B cell (primary cell): ENCODE data around the gene DNPH1. TPM values are rescaled to one million over a fixed set of nuclear protein-coding genes. Genes with fewer than 3 reads are reported as not detected.

Source experiments
- ATAC-seq: fragments of 200-7000 bp; cut with Tn5 transposase; one replicate; pipeline ENCODE4 v1.10.0; 2021; ENCODE audit warnings: low read depth, mild to moderate bottlenecking, moderate number of reproducible peaks, moderate library complexity
- CTCF ChIA-PET: fragments of 350-600 bp; sonication (Branson Sonifier 250); formaldehyde crosslinking; loops from one replicate; lab custom pipeline; 2021; ENCODE audit warnings: antibody characterized with exemption, inconsistent platforms; lab: Charles Lee
- POLR2A ChIA-PET: fragments of 350-600 bp; sonication (Branson Sonifier 250); formaldehyde crosslinking; loops from one replicate; lab custom pipeline; 2021; ENCODE audit warnings: antibody characterized with exemption; lab: Charles Lee
- DNase-seq: peaks from one replicate; pipeline ENCODE4 v3.0.0; 2013
- H2AFZ ChIP-seq: 2 replicates; pipeline ENCODE4 v1.6.1; 2012; ENCODE audit warnings: mild to moderate bottlenecking, low read depth, low read length; ENCODE audit not compliant: insufficient read depth, poor library complexity, severe bottlenecking
- H3K27ac ChIP-seq, 2 donors: 1 replicate in 1 of 2; 2 replicates in 1 of 2; pipeline ENCODE4 v1.5.1; 2012 to 2013; ENCODE audit warnings: low read length in 2 of 2, mild to moderate bottlenecking in 2 of 2, moderate library complexity in 1 of 2
- H3K27me3 ChIP-seq, 4 experiments: fragments of 200-600 bp in 1 of 4; sonication (generic) in 1 of 4; replicated peaks in 1 of 4; 1 replicate in 2 of 4; 2 replicates in 2 of 4; pipeline versions ENCODE4 v1.6.1 to v1.7.0; 2013 to 2016; ENCODE audit warnings: low read length in 3 of 4, mild to moderate bottlenecking in 2 of 4, mixed read lengths in 1 of 4, moderate library complexity in 1 of 4; ENCODE audit not compliant: insufficient read depth in 4 of 4, control insufficient read depth in 3 of 4; ENCODE audit errors: control extremely low read depth in 1 of 4
- H3K36me3 ChIP-seq, 2 experiments: replicated peaks in 1 of 2; 1 replicate in 1 of 2; 2 replicates in 1 of 2; pipeline versions ENCODE4 v1.6.1 to v1.7.1; 2013; ENCODE audit warnings: low read length in 1 of 2; ENCODE audit not compliant: insufficient read depth in 2 of 2, control insufficient read depth in 1 of 2; ENCODE audit errors: control extremely low read depth in 1 of 2, extremely low read depth in 1 of 2
- H3K4me1 ChIP-seq, 2 donors: fragments of 200-600 bp in 1 of 2; sonication (generic) in 1 of 2; 1 replicate in 1 of 2; 2 replicates in 1 of 2; pipeline versions ENCODE4 v1.5.1 to v1.6.1; 2013 to 2017; ENCODE audit warnings: low read length in 2 of 2; ENCODE audit not compliant: control insufficient read depth in 2 of 2, insufficient read depth in 2 of 2
- H3K4me2 ChIP-seq: replicated peaks from 2 replicates; pipeline ENCODE3; 2012; ENCODE audit warnings: mild to moderate bottlenecking, low read depth, low read length; ENCODE audit not compliant: poor library complexity, severe bottlenecking
- H3K4me3 ChIP-seq, 5 experiments: fragments of 200-600 bp in 1 of 5; sonication (generic) in 1 of 5; 1 replicate in 3 of 5; 2 replicates in 2 of 5; pipeline versions ENCODE4 v1.5.1 to v1.7.0; 2011 to 2016; ENCODE audit warnings: low read length in 4 of 5, mild to moderate bottlenecking in 4 of 5, low read depth in 2 of 5, control low read depth in 1 of 5, moderate library complexity in 1 of 5; ENCODE audit not compliant: insufficient read depth in 1 of 5; ENCODE audit errors: control extremely low read depth in 1 of 5, extremely low read depth in 1 of 5
- H3K79me2 ChIP-seq: fragments of 200-600 bp; sonication (generic); one replicate; pipeline ENCODE4 v1.6.0; 2016; ENCODE audit warnings: low read length; ENCODE audit not compliant: control insufficient read depth, insufficient read depth
- H3K9ac ChIP-seq: fragments of 200-600 bp; sonication (generic); 2 replicates; pipeline ENCODE4 v1.6.1; 2017; ENCODE audit warnings: mild to moderate bottlenecking, low read length, moderate library complexity
- H3K9me3 ChIP-seq, 3 donors: one replicate each; pipeline versions ENCODE4 v1.6.1 to v1.7.1; 2013; ENCODE audit warnings: low read length in 2 of 3; ENCODE audit not compliant: control insufficient read depth in 2 of 3, insufficient read depth in 1 of 3; ENCODE audit errors: control extremely low read depth in 1 of 3
- H4K20me1 ChIP-seq: 2 replicates; pipeline ENCODE4 v1.6.0; 2012; ENCODE audit warnings: mild to moderate bottlenecking, low read length; ENCODE audit not compliant: insufficient read depth, control insufficient read depth, poor library complexity, severe bottlenecking
- H3K27ac Mint-ChIP-seq: one replicate; pipeline ENCODE4 v1.8.0; 2021; ENCODE audit warnings: mixed read lengths
- H3K27me3 Mint-ChIP-seq: one replicate; pipeline ENCODE4 v1.8.0; 2021; ENCODE audit warnings: mixed read lengths
- H3K4me1 Mint-ChIP-seq: one replicate; pipeline ENCODE4 v1.8.0; 2021; ENCODE audit warnings: mixed read lengths
- H3K4me3 Mint-ChIP-seq: one replicate; pipeline ENCODE4 v1.8.0; 2021; ENCODE audit warnings: mixed read lengths
- H3K9me3 Mint-ChIP-seq: one replicate; pipeline ENCODE4 v1.8.0; 2022; ENCODE audit warnings: mixed read lengths; ENCODE audit not compliant: insufficient read depth
- CTCF ChIP-seq: fragments of 200-600 bp; IDR thresholded peaks from one replicate; pipeline ENCODE4 v1.8.0; 2022; ENCODE audit warnings: antibody characterized with exemption, mild to moderate bottlenecking
- EZH2 ChIP-seq: IDR thresholded peaks from 2 replicates; pipeline ENCODE4 v1.6.1; 2012; ENCODE audit warnings: borderline replicate concordance, low read depth, mild to moderate bottlenecking, moderate library complexity, low read length; ENCODE audit not compliant: insufficient read depth, poor library complexity, severe bottlenecking
- WGBS: methylation state at CpG from one replicate; pipeline ENCODE4 v1.1.5; 2013; ENCODE audit warnings: missing lambda C conversion rate; ENCODE audit not compliant: insufficient coverage; 5-methylcytosine and 5-hydroxymethylcytosine counted together
- intact Hi-C: fragments of 100-400 bp; cut with micrococcal nuclease; formaldehyde crosslinking; loops from one replicate; pipeline ENCODE4 v1.10.0; 2022
- polyA plus RNA-seq: library from polyadenylated mRNA; depleted of rRNA; stranded (reverse); fragments of >200 nt; gene quantifications from 2 replicates; pipeline ENCODE4 v1.2.3, GENCODE V29; 2012
- total RNA-seq, 2 donors: library from RNA; stranded (reverse); fragments of 120-200 nt in 1 of 2; gene quantifications; 1 replicate in 1 of 2; 2 replicates in 1 of 2; pipeline versions ENCODE4 v1.2.3 to v1.2.4, GENCODE V29; 2013 to 2022

Gene DNPH1
- total and polyA plus RNA-seq, 2 donors (not counting 1 experiment from before 2014, with no cell fraction given): 29.0 to 52.8 TPM

- Histone ChIP-seq H3K27me3 (peaks cover 0 to 60% (median 36%) of the 10 kb centered on the region in 4 experiments), H3K79me2 (no peaks in the 10 kb centered on the region), H3K36me3 (no peaks in the 10 kb centered on the region), H3K4me2 (peak overlapping the region; percentile 34), H3K9ac (no peak overlapping the region), H3K4me3 (no peak overlapping the region), H3K4me1 (peaks cover 19 to 21% of the 10 kb centered on the region in 2 donors), H2AFZ (no peak overlapping the region), H4K20me1 (no peaks in the 10 kb centered on the region), H3K9me3 (peaks cover 0 to 7% (median 2%) of the 10 kb centered on the region in 3 donors), H3K27ac (no peak overlapping the region)
- ChIA-PET CTCF (interaction anchor here (1.1 kb wide), 1 partner anchor 13 kb away, joined by 3 read pairs; no protein-coding TSS in a partner anchor), POLR2A (no interaction called here)
- Mint-ChIP-seq H3K4me1 (peaks cover 16% of the 10 kb centered on the region), H3K27me3 (peaks cover 36% of the 10 kb centered on the region), H3K4me3 (no peak overlapping the region), H3K27ac (no peak overlapping the region), H3K9me3 (peaks cover 4% of the 10 kb centered on the region)
- WGBS: 47% methylated on average over 34 of the region's 37 CpGs
- no peak for TF ChIP-seq CTCF
- no peak for TF ChIP-seq EZH2
- DNase-seq (peak; percentile 28), ATAC-seq (no peak)
- intact Hi-C loops: no loop called here
These were observed 14.5 kb upstream of the DNPH1 start for GRCh38 chr6:43243664-43244321.

GRCh38 chr6:43242908-43243663 is 13.8 kb upstream of the DNPH1 start, which contains the start of gene TTBK1:
TSS of gene TTBK1 (plus strand) at chr6:43243481. CDS start at chr6:43246661, 3,180 bp downstream.
- peak; percentile 55 for DNase-seq
- no peak within 1 kb of the TSS for H3K4me3 ChIP-seq
- H3K4me2 ChIP-seq: peak within 1 kb of the TSS; percentile 34
- 13% methylated on average over 47 of the region's 47 CpGs for WGBS
- ATAC-seq: no peak
- H2AFZ ChIP-seq: no peak within 1 kb of the TSS
- Mint-ChIP-seq H3K4me3 (no peak within 1 kb of the TSS), H3K27me3 (peaks cover 36% of the 10 kb centered on the region), H3K4me1 (peaks cover 16% of the 10 kb centered on the region), H3K9me3 (peaks cover 4% of the 10 kb centered on the region), H3K27ac (no peak within 1 kb of the TSS)
- H3K36me3 ChIP-seq: no peaks in the 10 kb centered on the region
- ChIA-PET POLR2A (no interaction called here), CTCF (interaction anchor here (1.1 kb wide), 1 partner anchor 13 kb away, joined by 3 read pairs; no protein-coding TSS in a partner anchor)
- no peak for TF ChIP-seq CTCF
- peak; percentile 31 for TF ChIP-seq EZH2
- H3K9me3 ChIP-seq: peaks cover 0 to 11% (median 2%) of the 10 kb centered on the region in 3 donors
- no peaks in the 10 kb centered on the region for H4K20me1 ChIP-seq
- intact Hi-C loops: no loop called here
- no peaks in the 10 kb centered on the region for H3K79me2 ChIP-seq
- H3K9ac ChIP-seq: no peak within 1 kb of the TSS
- H3K27ac ChIP-seq: no peak within 1 kb of the TSS
- H3K4me1 ChIP-seq: peaks cover 19 to 21% of the 10 kb centered on the region in 2 donors
- H3K27me3 ChIP-seq: peaks cover 0 to 66% (median 37%) of the 10 kb centered on the region in 4 experiments
